Left renal pelvis (tissue), 4 donors: Measurements from ENCODE around the gene PTGIS. TPM values are rescaled to one million over a fixed set of nuclear protein-coding genes. Genes with fewer than 3 reads are reported as not detected.
"Not testable (repeated sequence)": the region's sequence is repeated elsewhere in the genome, so short reads cannot be mapped to it uniquely, and the experiment has no call there.

ENCODE experiments used
- DNase-seq, 4 donors: peaks; one replicate each; pipeline ENCODE4 v3.0.0-alpha.2; 2013; ENCODE audit warnings: low read depth in 4 of 4, low spot score in 3 of 4
- polyA plus RNA-seq, 4 donors: library from polyadenylated mRNA; unstranded; fragments of 120-200 nt; gene quantifications; one replicate each; pipeline ENCODE4 v1.2.1, GENCODE V29; 2013; ENCODE audit not compliant: insufficient read length in 4 of 4

The PTGIS gene
- polyA plus RNA-seq, 4 donors = 30.9 to 134 (median 37.4) TPM

DNA sequence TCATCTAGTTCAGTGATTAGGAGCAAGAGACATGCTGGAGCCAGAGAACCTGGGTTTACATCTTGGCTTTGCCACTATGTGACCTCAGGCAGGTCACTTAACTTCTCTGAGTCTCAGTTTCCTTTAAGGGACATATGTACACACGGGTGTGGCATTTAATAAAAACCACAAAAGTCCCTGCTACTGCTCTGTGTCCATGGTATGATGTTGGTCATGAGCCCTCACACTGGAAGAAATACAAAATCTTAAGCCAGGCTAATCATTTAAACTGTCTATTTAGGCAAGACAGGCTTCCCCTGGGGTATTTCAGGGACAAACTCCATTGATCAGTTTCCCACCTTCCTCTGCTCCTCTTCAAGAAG is 12.9 kb upstream of the PTGIS start:
- no peak for DNase-seq

DNA sequence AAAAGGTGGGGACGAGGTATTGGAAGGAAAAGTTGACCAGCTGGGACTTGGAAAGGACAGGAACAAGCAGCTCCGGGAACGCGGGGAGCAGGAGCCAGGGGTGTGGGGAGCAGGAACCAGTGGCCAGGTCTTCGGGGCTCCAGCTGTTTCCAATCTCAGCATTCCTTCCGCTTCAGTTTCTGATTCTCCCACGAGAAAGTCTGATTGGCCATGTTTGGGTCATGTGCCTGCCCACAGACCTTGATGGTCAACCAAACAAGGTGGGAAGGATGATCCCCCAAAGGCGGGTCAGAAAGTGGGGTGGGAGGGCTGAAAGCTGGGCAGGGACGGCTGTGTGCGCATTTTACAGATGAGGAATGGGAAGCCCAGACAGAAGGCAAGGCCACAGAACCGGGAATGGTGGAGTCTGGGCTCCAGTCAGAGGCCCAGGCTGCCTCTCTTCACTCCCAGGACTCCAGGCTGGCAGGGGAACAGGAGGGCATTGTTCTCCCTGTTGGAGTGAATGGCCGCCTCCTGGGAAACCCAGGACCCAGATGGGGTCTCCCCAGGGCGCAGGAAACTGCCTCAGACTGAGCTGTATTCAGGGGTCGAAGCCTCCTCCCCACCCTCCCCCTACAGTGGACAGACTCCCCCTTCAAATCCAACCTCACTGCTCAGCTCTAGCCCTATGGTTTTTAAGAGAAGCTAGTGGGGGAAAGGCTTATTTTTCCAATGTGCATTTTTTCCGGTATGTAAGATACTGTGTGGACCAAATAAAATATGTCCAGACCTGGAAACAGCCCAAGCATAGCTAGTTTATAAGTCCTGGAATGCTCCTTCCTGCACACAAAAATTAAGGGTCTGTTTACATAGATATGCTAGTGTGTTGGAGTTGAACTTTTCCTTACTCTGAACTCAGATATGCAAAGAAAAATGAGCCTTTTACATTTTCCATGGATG is 12.2 kb upstream of the PTGIS start:
- DNase-seq = peak in 1 of 4 donors; percentile 47

DNA sequence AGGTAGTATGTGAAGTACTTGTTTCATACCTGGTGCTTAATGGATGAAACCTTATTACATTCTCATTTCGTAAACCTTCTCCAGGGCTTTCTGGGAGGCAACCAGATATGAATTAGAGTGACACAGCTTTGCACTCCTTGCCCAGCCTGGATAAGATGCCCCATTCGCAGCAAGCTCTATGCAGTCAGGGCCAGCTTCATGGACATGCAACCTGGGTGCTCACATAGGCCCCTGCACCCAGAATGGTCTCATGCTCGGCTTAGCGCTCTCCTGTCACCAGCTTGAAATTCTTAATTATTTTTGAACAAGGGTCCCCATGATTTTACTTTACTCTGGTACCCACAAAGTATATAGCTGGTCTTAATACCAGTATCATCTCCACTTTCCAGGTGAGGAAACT is 11.3 kb upstream of the PTGIS start:
- no peak for DNase-seq

GRCh38 chr20:49578436-49578835 is 10.5 kb upstream of the PTGIS start:
- DNase-seq = no peak

DNA sequence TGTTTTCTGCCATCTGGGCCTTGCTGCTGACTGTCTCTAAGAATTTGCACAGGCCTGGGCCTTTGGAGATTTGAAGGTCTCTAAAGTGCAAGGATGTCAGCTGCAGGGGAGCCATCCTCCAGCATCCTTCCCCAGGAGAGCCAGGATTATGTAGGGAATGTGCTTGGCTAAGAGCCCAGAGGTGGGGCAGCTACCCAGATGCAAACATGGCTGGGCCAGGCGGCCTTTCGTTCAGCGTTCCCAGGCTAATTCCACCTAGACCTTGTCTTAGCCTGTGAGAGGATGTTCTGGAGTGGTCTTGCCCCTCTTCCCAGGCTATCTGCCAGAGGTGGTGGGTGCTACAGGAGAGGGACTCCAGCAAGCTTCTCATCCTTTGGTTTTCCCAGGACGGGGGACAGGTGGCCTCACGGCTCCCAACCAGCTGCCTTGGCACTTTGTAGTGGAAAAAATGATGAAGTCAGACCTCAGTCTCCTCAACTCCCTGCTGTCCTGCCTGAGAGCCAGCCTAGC is 7.7 kb upstream of the PTGIS start:
- DNase-seq = no peak

DNA sequence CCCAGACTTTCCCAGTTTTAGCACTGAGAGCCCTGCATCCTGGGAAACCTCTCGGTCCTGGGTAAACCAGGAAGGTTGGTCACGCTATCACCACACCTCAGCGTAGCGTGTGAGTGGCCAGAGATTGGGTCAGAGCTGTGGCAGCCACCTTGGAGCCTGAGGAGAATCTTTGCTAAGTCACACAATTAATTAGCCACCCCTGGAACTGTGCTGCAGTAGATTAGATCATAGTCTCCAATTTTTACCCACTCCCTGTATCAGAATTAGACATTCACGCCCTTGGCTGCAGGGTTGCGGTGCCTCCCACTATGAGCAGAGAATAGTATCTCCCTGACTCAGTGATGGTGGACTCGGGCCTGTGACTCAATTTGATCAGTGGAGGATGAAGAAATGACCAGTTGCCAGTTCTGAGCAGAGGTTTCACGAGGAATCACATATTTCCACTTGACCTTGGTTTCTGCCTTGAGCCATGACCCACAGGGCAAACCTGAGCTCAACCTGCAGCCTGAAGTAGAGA is 6.0 kb upstream of the PTGIS start:
- DNase-seq = no peak

DNA sequence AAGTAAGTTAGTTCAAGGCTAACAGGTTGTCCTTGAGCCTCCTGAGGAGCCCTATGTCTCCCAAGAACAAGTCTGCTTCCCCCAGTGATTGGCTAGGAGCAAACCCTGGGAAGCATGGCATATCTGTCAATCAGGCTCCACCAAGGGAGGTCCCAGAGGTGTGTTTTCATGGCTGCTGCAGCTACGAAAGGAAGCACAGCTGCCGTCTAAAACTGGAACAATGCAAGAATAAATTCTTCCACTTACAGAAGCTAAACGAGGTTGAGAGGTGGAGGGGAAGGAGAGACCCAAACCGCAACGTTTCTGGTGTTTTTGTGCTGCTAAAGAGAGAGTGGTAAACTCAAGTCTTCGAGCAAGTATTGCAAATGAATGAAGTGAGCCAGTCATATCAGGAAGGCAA is 4.9 kb upstream of the PTGIS start:
- DNase-seq = no peak

- DNase-seq = no peak
Measured at GRCh38 chr20:49571553-49571835, 3.6 kb upstream of the PTGIS start.

GRCh38 chr20:49570828-49571552 is 3.1 kb upstream of the PTGIS start:
- DNase-seq = no peak

GRCh38 chr20:49570161-49570827 is 2.4 kb upstream of the PTGIS start:
- no peak for DNase-seq

DNA sequence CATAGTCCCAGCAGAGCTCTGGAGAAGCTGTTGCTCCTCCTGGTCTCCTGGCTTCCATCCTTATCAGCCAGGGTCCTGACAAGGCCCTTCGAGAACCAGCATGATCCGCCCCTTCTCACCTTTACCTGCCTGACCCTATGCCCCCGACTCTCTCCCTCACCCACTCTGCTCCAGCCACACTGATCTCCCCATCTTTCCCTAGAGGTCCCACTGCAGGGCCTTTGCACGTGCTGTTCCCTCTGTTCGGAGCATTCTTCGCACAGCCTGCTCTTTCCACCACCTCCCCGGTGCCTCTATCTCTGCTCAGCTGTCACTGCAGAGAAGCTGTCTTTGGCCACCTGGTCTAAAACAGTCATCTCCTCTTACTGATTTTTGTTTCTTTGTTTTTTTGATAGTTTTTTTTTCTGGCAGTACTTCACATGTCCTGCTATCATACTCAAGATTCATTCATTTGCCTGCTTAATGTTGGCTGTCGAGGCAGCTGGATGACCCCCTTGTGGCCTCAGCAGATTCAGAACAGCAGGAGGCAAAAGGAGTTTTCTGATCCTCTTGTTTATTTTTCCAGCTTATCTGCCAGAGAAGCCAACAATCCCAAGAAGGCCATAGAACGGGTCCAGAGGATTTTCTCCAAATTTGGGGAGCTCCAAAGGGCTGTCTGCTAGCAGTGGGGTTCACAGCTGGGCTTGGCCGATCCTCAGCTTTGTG is 1.6 kb upstream of the PTGIS start:
- no peak for DNase-seq

DNA sequence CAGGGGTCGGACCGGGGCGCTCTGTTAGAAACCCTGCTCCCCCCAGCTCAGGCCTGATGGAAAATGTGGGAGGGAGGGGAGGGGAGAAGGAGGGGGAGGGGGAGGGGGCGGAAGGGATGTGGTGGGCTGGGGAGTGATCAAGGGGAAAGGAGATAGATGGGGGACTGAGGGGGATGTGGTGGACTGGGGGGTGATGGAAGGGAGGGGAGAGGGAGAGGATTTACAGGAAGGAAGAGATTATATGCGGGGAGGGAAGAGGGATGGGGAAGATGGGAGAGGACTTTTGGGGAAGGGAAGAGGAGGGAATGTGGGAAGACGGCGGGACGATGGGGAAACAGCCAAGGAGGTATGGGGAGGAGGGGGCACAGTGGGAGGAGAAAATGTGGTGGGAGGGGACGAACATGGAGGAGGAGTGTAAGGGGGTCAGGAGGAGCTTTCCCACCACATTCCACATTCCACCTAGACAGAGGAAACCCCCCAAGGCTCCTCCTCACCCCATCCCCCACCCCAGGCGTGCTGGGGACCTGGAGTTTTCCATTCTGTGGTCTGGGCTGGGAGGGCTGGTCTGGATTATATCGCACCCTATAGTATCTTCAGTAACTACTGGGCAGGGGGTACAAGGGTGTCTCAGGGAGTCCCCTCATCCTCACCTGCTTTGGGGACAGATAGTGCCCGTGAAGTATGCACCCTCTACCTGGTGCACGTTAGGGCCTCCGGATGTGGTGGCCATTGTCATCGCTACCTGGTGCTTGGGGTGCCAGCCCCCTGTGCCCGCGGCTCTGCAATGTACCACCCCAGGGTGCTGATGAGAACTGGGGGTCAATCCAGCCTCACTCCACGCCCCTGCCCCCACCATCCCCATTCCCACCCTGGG is 578 bp upstream of the PTGIS start:
- no peak for DNase-seq

- no peak for DNase-seq
Measured at GRCh38 chr20:49566401-49567364, 1.3 kb downstream of the PTGIS start.

- DNase-seq = not testable (repeated sequence)
Measured at GRCh38 chr20:49564991-49565390, 2.9 kb downstream of the PTGIS start.

DNA sequence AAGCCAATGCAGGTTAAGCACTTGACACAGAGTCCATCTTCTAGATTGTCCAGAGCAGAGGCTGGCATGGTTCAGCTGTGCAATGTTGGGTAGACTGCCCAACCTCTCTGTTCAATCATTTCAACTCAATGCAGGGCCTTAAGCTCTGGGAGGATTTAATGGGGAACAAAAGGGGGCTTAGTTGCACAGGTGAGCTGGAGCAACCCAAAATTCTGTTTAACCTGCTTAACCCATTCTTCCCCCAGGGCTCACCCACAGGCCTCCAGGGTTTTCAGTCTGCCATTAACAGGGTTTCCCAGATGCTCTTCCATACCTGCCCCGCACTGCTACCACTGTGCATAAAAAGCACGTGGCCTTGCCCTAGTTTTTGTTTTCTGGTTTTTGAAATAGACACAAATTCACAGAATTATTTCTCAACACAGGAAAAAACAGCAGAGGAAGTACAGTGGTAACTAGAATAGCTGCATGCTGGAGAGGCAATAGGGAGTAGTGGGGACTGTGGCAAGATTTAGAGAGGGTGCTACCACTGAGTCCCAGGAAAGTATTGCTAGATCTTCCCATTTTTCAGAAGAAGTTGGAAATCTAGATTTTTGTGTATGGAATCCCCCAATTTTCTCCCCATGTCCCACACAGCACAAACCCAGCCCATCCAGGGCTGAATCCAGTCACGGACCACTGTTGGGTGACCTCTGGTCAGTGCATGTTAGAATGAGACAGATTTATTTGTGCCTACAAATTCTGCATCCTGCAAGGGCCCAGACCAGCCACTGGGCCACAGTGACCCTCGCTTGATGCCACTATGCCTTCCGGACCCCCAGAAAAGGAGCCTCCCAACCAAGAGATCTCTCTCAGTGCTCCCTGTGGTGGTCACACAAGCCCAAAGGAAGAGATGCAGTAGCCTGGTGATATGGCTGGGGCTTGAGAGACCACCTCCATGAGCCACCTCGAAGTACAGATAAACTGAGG is 4.6 kb downstream of the PTGIS start:
- no peak for DNase-seq

DNA sequence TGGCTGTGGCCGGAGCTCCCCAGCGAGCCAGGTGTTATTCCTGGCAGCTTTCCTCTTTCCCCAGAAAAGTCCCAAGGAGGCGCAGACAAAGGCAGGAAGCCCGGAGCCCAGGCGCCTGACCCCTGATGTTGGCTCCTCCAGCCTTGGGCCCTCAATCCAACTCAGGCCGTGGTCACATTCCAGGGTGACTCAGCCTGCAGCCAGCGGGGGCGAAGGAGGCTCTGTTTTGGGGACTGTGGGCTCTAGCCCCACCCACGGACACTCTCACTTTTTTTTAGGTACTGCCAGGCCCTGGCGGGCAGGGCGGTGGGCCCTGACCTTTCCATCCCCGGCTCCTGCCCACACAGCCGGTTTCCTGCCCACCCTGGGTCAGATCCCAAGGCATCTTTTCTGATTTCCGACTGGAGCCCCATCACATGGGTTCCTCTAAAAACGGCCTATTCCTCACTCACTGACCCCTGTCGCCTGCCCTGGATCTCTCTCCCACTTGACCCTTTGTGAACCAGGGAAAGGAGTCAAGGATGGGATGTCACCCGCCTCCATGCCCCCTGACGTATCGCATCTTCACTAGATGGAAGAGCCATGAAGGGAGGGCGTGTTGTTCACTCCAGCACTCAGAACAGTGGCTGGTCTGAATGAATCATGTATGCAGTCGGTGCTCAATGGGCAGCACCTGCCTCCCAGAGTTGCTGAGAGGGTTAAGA is 5.5 kb downstream of the PTGIS start:
- no peak for DNase-seq

DNA sequence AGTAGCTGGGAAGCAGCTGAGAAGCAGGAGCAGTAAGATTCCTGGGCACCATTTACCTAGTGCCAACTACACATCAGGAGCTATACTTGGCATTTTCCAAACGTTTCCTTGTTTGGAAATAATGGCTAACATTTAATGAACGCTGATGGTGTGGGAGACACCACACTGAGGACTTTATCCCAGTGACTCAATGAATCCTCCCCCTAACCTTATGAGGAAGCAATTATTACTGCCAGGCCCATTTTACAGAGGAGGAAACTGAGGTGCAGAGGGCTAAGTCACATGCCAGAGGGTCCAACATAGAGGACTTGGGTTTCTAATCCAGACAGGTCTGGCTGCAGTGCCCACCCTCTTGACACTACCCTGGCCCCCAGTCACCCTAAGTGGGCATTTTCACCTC is 6.1 kb downstream of the PTGIS start:
- DNase-seq = no peak
